GM12878 (cell line): ENCODE data around the gene FER1L5. TPM values are rescaled to one million over a fixed set of nuclear protein-coding genes. Genes with fewer than 3 reads are reported as not detected.

Experiments used
- ATAC-seq: fragments of 200-7000 bp; cut with Tn5 transposase; 3 replicates; pipeline ENCODE4 v1.9.1; 2020; ENCODE audit warnings: mild to moderate bottlenecking, moderate library complexity
- BruUV-seq: library from RNA; stranded (reverse); fragments of 400-500 nt; replicated peaks from 2 replicates; lab custom pipeline; 2021; lab: Mats Ljungman, UMichigan
- CTCF ChIA-PET: fragments of 300-600 bp; sonication (Branson Sonifier 250); formaldehyde crosslinking; extraction: SDS; loops from one replicate; lab custom pipeline; 2021; ENCODE audit warnings: inconsistent platforms; lab: Yijun Ruan, JAX
- POLR2A ChIA-PET: fragments of 350-600 bp; formaldehyde crosslinking; extraction: SDS; loops from one replicate; lab custom pipeline; 2021; ENCODE audit warnings: inconsistent platforms; lab: Charles Lee
- RAD21 ChIA-PET: fragments of 300-600 bp; sonication (Branson Sonifier 250); formaldehyde crosslinking; loops from one replicate; lab custom pipeline; 2023; ENCODE audit warnings: antibody characterized with exemption; ENCODE audit not compliant: unreplicated experiment; lab: Charles Lee
- SMC1A ChIA-PET: fragments of 300-600 bp; sonication (Branson Sonifier 250); formaldehyde crosslinking; loops from one replicate; lab custom pipeline; 2023; ENCODE audit not compliant: unreplicated experiment, uncharacterized antibody; lab: Charles Lee
- DNase-seq: peaks from one replicate; pipeline ENCODE4 v3.0.0-alpha.2; 2011; ENCODE audit warnings: low read depth, low spot score
- FAIRE-seq: peaks from 3 replicates; lab custom pipeline; 2011; peaks lifted over from hg19 to GRCh38; lab: Jason Lieb, UNC
- H2AFZ ChIP-seq: 2 replicates; pipeline ENCODE4 v1.6.0; 2011; ENCODE audit warnings: low read depth, low read length, control low read depth; ENCODE audit not compliant: control insufficient read depth
- H3K27ac ChIP-seq: 2 replicates; pipeline ENCODE4 v1.5.1; 2011; ENCODE audit warnings: control low read depth; ENCODE audit not compliant: control insufficient read depth, insufficient read depth
- H3K27me3 ChIP-seq, 2 experiments: replicated peaks in 1 of 2; 2 replicates each; pipeline versions ENCODE4 v1.6.0 to v1.6.1; 2011; ENCODE audit warnings: low read length in 1 of 2; ENCODE audit not compliant: control insufficient read depth in 2 of 2, insufficient read depth in 2 of 2
- H3K36me3 ChIP-seq, 2 experiments: 2 replicates each; pipeline ENCODE4 v1.5.1; 2011; ENCODE audit warnings: low read length in 1 of 2; ENCODE audit not compliant: control insufficient read depth in 2 of 2, insufficient read depth in 2 of 2
- H3K4me1 ChIP-seq: 2 replicates; pipeline ENCODE4 v1.6.1; 2011; ENCODE audit warnings: mild to moderate bottlenecking, low read length, moderate library complexity, mixed read lengths; ENCODE audit not compliant: control insufficient read depth, insufficient read depth
- H3K4me2 ChIP-seq: 2 replicates; pipeline ENCODE4 v1.6.0; 2011; ENCODE audit warnings: control low read depth; ENCODE audit not compliant: control insufficient read depth, insufficient read depth
- H3K4me3 ChIP-seq: fragments of 200-600 bp; sonication (generic); 2 replicates; pipeline ENCODE4 v1.5.1; 2016
- H3K79me2 ChIP-seq: 2 replicates; pipeline ENCODE4 v1.6.0; 2011; ENCODE audit warnings: low read length; ENCODE audit not compliant: control insufficient read depth, insufficient read depth
- H3K9ac ChIP-seq: 2 replicates; pipeline ENCODE4 v1.8.0; 2011; ENCODE audit warnings: low read length, control low read depth, mixed read lengths; ENCODE audit not compliant: control insufficient read depth, insufficient read depth
- H3K9me3 ChIP-seq: replicated peaks from 3 replicates; pipeline ENCODE4 v1.5.1; 2011; ENCODE audit warnings: mild to moderate bottlenecking, low read length; ENCODE audit not compliant: control insufficient read depth, insufficient read depth
- H4K20me1 ChIP-seq: 2 replicates; pipeline ENCODE4 v1.6.0; 2011; ENCODE audit not compliant: control insufficient read depth, insufficient read depth
- BCL3 ChIP-seq: IDR thresholded peaks from 2 replicates; pipeline ENCODE4 v1.6.1; 2011; ENCODE audit warnings: borderline replicate concordance, low read depth, mild to moderate bottlenecking, moderate library complexity, low read length; ENCODE audit not compliant: insufficient read depth, poor library complexity, severe bottlenecking
- CEBPB ChIP-seq, 2 experiments: fragments of 150-350 bp in 1 of 2; IDR thresholded peaks; 2 replicates each; pipeline ENCODE4 v1.6.1; 2012 to 2014; ENCODE audit warnings: low read depth in 2 of 2, low read length in 2 of 2, borderline replicate concordance in 1 of 2, inconsistent platforms in 1 of 2
- MTA3 ChIP-seq: IDR thresholded peaks from 2 replicates; pipeline ENCODE4 v1.6.1; 2012; ENCODE audit warnings: low read length, inconsistent platforms, borderline replicate concordance
- RAD21 ChIP-seq: IDR thresholded peaks from 2 replicates; pipeline ENCODE4 v1.6.1; 2011; ENCODE audit warnings: mild to moderate bottlenecking, low read depth, low read length, moderate library complexity; ENCODE audit not compliant: insufficient read depth
- RFX5 ChIP-seq: IDR thresholded peaks from 2 replicates; pipeline ENCODE4 v1.6.1; 2011; ENCODE audit warnings: low read depth, low read length, improper control_type of control experiment
- SUZ12 ChIP-seq: fragments of 200-600 bp; sonication (generic); IDR thresholded peaks from one replicate; pipeline ENCODE4 v1.6.1; 2018; ENCODE audit warnings: antibody characterized with exemption, mild to moderate bottlenecking; ENCODE audit not compliant: unreplicated experiment
- TARDBP ChIP-seq: IDR thresholded peaks from 2 replicates; pipeline ENCODE4 v1.6.1; 2016; ENCODE audit warnings: borderline replicate concordance
- TCF12 ChIP-seq: IDR thresholded peaks from 2 replicates; pipeline ENCODE4 v1.6.1; 2011; ENCODE audit warnings: low read depth, mild to moderate bottlenecking, low read length
- YY1 ChIP-seq: IDR thresholded peaks from 2 replicates; pipeline ENCODE4 v1.6.1; 2011; ENCODE audit warnings: low read depth, mild to moderate bottlenecking, low read length
- ZBED1 ChIP-seq: IDR thresholded peaks from 2 replicates; pipeline ENCODE4 v1.6.1; 2016; ENCODE audit warnings: borderline replicate concordance
- WGBS: methylation state at CpG from one replicate; pipeline ENCODE4 v1.1.6; 2016; ENCODE audit warnings: low lambda C conversion rate; ENCODE audit not compliant: insufficient replicate concordance, insufficient coverage; ENCODE audit errors: missing lambda C conversion rate; 5-methylcytosine and 5-hydroxymethylcytosine counted together
- in situ Hi-C: fragments of 300-500 bp; cut with MboI; formaldehyde crosslinking; loops from 9 replicates; pipeline ENCODE4 v1.14.3; 2018; ENCODE audit warnings: mixed read lengths
- intact Hi-C: fragments of 100-400 bp; cut with micrococcal nuclease; formaldehyde crosslinking; loops from one replicate; pipeline ENCODE4 v1.14.2; 2022; ENCODE audit not compliant: unreplicated experiment
- polyA plus RNA-seq, 11 experiments: library from polyadenylated mRNA; depleted of rRNA in 4 of 11; unstranded in 6 of 11; stranded (reverse) in 5 of 11; fragments of >200 nt; fragmentation: Nextera tagmentation in 4 of 11; fragmentation: Illumina TruSeq in 1 of 11; extraction: Ambion mirVana in 4 of 11; extraction: Trizol in 1 of 11; gene quantifications; 1 replicate in 1 of 11; 2 replicates in 10 of 11; pipeline versions ENCODE4 v1.2.1 to v1.2.3, GENCODE V29; 2011 to 2016; ENCODE audit warnings: inconsistent platforms in 2 of 11, missing spikeins in 2 of 11, low read depth in 1 of 11
- total RNA-seq, 4 experiments: library from RNA; depleted of rRNA in 3 of 4; stranded (reverse); fragments of >200 nt in 3 of 4; fragmentation: Illumina TruSeq in 1 of 4; extraction: Trizol in 1 of 4; gene quantifications; 2 replicates each; pipeline versions ENCODE4 v1.2.1 to v1.2.3, GENCODE V29; 2013 to 2021

FER1L5 gene
- total and polyA plus RNA-seq, 10 of the 15 experiments (the other 5 are each of a cell fraction or from before 2014, with no cell fraction given) = not detected

- Histone ChIP-seq H3K79me2 (no peaks in the 10 kb centered on the region), H3K36me3 (no peaks in the 10 kb centered on the region), H4K20me1 (no peaks in the 10 kb centered on the region), H3K27ac (no peak overlapping the region), H3K9ac (no peak overlapping the region), H3K4me1 (no peaks in the 10 kb centered on the region), H3K27me3 (no peaks in the 10 kb centered on the region; a peak in 1 of 4 replicates), H3K4me2 (no peak overlapping the region), H3K4me3 (no peak overlapping the region), H3K9me3 (no peaks in the 10 kb centered on the region), H2AFZ (no peak overlapping the region)
- intact Hi-C loops (no loop called here), in situ Hi-C loops (no loop called here)
- no TSS peak for BruUV-seq
- 55% methylated on average over 5 of the region's 5 CpGs for WGBS
- SMC1A ChIA-PET = no interaction called here
- no peak for ATAC-seq
- POLR2A ChIA-PET = no interaction called here
- FAIRE-seq = no peak
- RAD21 ChIA-PET = no interaction called here
- DNase-seq = no peak
- TF ChIP-seq BCL3 (no peak), TCF12 (no peak), MTA3 (no peak), ZBED1 (no peak), TARDBP (no peak), SUZ12 (no peak), CEBPB (IDR thresholded peaks at IDR 0.05; ENCODE audit: borderline replicate concordance in 1 of 2, low read depth in 2 of 2, low read length in 2 of 2) (no peak), RFX5 (no peak), YY1 (no peak), RAD21 (no peak)
- CTCF ChIA-PET = no interaction called here
Measured at GRCh38 chr2:96683307-96683706, 40.7 kb downstream of the FER1L5 start.
